ENCODE measurements around the gene PDPR.
"Not testable (repeated sequence)": the region's sequence is repeated elsewhere in the genome, so short reads cannot be mapped to it uniquely, and the experiment has no call there.

PDPR gene

DNA sequence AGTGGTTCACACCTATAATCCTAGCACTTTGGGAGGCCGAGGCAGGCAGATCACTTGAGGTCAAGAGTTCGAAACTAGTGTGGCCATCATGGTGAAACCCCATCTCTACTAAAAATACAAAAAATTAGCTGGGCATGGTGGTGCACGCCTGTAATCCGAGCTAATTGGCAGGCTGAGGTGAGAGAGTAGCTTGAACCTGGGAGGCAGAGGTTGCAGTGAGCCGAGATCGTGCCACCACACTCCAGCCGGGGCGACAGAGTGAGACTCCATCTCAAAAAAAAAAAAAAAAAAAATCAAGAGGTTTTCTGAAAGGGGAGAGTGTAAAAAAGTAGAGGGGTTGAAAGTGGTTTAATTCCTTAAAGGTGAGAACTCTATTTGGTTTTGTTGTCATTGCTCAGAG is 21.7 kb downstream of the PDPR start:
- DNase-seq: not testable (repeated sequence)

DNA sequence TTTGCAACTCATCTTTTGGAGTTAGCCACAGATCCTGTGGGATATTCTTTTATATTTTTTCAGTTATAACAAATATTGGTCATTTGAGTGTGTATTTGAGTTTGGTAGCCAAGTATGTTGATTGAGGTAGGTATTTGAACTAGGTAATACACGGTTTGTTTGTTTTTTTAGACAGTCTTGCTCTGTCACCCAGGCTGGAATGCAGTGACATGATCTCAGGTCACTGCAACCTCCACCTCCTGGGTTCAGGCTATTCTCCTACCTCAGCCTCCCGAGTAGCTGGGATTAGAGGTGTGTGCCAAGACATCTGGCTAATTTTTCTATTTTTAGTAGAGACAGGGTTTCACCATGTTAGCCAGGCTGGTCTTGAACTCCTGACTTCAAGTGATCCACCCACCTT is 22.5 kb downstream of the PDPR start:
- DNase-seq: not testable (repeated sequence)

DNA sequence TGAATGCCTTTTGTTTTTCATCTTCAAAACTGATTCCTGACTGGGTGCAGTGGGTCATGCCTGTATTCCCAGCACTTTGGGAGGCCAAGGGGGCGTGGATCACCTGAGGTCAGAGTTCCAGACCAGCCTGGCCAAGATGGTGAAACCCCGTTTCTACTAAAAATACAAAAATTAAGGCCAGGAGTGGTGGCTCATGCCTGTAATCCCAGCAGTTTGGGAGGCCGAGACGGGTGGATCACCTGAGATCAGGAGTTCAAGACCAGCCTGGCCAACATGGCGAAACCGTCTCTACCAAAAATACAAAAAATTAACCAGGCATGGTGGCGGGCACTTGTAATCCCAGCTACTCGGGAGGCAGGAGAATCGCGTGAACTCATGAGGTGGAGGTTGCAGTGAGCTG is 28.6 kb downstream of the PDPR start:
- not testable (repeated sequence) for DNase-seq

DNA sequence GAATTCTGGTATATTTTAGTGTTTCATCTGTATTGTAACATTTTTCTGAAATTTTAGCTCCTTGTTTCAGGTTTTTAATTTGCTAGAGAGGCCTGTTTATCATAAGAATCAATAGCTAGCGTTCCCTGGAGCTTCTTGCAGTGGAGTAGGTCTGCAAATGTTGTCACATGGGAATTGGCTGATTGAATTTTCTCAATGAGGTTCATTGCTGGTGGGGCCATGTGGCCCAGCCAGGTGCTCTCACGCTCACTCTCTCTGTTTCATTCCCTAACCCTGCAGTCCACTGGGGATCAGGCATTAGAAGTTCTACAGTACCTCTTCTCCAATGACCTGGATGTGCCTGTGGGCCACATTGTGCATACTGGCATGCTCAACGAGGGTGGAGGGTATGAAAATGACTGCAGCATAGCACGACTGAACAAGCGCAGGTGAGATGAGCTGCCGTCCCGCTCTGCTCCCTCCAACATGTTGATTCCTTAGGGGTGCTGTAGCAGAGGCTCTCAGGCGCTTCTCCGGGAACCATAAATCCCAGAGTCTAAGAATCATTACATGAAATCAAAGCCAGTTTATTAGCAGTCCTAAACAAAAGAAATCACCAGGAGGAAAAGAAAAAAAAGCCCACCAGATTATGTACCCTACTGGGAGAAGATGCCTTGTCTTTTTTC is 29.2 kb downstream of the PDPR start:
- not testable (repeated sequence) for DNase-seq

DNA sequence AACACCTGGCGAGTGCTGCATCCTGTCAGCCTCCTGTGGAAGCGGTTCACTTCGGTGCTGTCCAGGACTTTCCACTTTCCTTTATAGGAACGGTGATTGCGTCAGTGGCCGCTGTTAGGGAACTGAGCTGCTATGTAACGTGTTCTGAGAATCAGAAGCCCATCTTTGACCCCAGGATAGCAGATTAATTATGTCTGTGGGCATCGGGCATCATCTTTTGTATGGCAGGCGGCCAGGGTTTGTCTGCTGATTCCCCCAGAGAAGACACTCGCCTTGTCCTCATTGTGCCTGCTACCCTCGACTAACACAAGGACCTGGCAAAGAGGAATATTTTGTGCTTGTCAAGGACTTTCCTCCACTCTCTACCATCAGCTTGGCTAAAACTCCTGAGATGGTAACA is 33.7 kb downstream of the PDPR start:
- DNase-seq: not testable (repeated sequence)

DNA sequence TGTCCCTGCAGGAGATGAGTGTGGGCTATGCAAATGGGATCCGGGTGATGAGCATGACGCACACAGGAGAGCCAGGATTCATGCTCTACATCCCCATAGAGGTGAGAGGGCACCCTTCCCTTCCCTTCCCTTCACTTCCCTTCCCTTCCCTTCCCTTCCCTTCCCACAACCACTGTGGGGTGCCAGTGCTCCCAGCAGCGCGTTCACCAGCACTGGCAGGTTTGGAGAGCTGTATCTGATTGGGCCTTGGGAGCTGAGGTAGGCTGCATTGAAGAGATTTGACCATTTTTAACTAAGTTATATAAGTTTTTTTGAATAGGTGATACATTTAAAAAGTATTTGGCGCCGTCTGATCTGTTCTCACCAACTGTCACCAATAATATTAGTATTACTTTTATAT is 34.3 kb downstream of the PDPR start:
- not testable (repeated sequence) for DNase-seq

DNA sequence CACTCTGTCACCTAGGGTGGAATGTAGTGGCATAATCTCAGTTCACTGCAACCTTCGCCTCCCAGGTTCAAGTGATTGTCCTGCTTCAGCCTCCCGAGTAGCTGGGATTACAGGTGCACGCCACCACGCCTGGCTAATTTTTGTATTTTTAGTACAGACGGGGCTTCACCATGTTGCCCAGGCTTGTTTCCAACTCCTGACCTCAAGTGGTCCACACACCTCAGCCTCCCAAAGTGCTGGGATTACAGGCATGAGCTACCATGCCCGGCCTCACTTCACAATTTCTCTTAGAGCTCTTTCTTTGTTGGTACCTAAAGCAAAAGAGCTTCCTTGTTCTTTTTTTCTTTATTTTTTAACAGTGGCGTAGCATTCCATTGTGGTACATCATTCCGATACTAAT is 35.2 kb downstream of the PDPR start:
- DNase-seq: not testable (repeated sequence)

DNA sequence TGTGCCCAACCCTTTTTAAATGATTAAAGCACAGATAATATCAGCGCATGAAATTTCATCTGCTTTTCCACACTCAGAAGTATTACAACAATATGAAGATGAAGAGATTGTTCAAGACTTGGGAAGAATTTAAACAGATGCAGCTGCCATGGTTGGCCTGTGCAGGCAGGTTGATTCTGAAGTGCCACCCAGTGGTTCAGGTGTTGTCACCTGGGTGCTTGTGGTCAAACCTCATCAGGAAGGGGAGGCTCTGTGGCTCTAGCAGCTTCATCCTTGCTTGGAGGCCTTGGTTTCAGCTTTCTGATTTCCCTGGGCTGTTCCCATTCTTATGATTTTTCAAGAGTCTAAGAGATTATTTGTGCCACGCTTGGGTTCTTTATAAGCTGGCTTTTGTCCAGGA is 37.3 kb downstream of the PDPR start:
- peak; percentile 32 for DNase-seq

DNA sequence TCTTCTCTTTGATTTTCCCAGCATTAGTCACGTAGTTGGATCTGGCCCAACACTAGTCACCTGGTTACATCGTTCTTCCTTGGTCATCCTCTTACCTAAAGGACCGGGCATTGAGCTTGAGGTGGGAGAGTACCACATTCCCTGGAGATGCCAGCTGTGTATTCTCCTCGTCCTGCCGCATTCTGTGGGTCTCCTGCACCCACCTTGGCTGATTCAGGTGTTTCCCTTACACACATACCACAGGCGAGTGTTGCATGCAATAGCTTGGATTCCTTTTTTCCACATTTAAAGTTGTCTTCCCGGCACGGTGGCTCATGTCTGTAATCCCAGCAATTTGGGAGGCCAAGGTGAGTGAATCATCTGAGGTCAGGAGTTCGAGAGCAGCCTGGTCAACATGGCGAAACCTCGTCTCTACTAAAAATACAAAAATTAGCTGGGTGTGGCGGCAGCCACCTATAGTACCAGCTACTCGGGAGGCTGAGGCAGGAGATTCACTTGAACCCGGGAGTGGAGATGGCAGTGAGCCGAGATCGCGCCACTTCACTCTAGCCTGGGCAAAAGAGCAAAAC is 37.9 kb downstream of the PDPR start:
- DNase-seq: no peak

DNA sequence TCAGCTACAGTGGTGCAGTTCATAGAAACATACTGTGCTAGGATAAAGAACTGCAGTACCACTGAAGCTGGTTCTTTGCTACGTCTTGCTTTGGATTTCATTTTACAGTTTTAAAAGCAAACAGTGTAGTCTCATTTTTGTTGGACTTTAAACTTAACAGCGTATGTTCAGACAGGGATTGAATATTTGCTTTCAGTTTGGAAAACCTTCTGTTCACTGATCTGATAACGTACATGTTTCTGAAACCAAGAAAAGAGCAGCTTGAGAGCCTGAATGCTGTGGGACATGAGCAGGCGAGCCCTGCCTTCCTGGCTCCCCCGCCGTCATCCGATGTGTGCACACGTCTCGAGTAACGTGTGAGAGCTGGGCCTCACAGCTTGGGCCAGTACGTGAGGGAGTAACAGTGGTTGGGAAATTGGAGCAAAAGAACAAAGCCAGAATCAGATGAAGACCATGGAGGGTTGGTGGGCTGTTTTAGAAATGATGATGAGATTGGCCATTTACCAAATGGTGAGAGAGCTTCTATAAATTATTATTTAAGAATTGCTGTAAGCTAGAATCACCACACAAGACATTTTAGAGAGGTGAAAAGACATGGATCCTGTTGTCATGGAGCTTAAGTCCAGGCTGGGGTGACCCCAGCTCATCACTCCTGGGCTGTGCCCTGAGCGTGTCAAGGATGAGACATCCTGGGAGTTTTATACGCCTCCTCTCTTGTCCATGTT is 38.6 kb downstream of the PDPR start:
- no peak for DNase-seq

DNA sequence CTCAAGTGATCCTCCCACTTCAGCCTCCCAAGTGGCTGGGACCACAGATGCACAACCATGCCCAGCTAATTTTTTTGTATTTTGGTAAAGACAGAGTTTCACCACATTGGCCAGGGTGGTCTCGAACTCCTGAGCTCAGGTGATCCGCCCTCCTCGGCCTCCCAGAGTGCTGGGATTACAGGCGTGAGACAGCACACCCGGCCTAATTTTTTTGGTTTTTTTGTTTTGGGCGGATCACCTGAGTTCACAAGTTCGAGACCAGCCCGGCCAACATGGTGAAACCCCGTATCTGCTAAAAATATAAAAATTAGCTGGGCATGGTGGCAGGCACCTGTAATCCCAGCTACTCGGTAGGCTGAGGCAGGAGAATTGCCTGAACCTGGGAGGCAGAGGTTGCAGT is 40.6 kb downstream of the PDPR start:
- DNase-seq: not testable (repeated sequence)

DNA sequence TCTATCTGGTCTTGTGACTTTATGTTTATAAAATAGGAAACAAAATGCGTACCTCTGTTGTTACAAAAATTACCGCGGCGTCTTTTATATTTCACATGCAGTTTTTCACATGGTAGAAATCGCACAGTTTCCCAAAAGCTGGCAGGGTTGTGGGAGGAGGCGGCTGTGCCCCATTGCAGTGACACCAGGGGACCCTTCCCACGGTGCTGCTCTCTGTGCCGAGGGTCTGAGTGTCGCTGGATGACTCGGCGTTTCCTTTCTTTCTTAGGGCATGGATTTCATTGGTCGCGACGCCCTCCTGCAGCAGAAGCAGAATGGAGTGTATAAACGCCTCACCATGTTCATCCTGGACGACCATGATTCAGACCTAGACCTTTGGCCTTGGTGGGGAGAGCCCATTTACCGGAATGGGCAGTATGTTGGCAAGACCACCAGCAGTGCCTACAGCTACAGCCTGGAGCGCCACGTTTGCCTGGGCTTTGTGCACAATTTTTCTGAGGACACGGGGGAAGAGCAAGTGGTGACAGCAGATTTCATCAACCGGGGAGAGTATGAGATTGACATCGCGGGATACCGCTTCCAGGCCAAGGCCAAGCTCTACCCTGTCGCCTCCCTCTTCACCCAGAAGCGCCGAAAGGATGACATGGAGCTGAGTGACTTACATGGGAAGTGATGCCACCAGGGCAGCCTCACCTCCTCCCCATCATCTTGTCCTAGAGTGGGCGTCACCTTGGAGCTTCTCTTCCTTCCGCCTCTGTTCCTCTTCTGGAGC is 42.3 kb downstream of the PDPR start:
- no peak for DNase-seq

DNA sequence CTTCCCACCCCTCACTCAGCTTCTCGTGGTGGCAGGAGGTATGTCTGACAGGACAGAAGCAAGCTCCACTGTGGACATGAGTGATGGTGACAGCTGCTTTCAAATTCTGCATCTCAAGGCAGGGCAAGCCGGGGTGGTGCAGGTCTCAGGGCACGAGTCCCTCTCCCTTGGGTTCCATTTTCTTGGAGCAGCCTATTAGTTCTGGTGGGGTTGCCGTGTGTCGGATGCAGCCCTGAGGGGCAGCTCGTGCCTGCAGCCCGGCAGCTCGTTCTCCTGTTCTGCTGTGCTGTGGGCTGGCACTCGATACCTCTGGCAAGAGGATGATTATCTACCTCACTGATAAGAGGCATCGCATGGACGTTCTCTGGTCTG is 43.0 kb downstream of the PDPR start:
- no peak for DNase-seq

DNA sequence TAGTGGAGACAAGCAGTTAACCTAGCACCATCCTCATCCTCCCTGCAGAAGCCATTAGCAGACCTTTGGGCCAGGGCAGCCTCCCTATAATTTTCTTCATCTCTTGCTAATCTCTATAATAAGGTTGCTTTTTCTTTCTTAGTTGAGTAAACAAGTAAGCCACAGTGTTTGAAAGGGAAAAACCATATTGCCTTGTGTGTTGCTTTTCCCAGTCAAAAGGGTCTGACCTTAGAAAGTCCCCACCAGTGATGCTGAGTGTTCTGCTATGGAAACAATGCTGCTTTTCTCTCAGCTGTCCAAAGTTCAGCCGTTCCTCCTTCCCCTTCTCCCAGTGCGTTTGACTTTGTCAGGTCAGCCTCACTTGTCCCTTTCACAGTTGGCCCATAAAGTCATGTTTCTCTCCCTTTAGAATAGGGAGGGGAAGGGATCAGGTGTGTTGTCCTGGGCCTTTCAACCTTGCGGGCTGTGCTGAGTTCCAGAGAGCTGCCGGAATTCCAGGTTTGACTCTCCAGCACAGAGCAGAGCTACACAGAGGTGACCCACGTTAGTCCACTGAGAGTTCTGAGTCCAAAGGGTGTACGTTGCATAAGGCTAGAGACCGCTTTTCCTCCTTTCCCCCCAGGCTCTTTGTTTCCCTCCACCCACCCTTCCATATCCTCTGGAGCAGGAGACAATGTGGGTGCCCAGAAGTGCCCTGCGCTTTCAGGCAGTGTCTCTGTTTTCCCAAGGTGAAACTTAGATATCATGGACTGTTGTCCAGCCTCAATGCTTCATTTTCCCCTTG is 43.5 kb downstream of the PDPR start:
- no peak for DNase-seq

DNA sequence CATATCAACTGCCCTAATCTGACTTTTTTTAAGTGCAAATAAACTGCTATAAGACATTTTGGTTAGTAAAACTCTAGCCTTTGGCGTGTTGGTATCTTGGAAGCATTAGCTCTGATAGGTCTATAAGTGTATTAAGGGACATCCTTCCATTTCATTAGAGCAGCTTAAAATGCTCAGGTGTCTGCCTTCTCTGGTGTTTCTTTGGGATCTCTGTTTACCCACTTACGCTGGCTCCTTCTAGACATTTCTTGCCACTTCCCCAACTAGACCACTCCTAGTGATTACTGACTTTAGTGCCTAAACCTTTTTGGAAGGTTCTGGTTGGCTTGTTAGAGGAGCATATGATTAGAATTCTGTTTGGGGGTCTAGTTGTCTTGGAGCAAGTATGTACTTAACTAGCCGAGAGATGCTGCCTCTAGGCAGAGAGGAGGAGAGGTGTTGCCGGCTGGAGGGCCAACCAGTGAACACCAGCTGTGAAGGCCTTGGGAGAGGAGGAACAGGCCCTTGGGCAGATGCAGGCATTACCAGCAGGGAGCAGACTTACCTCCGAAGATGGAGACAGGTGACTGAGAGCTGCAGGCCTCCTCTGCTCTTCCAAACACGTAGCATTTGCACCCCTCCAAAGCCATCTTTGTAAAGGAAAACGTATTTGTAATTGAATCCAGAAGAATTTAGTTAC is 44.3 kb downstream of the PDPR start:
- no peak for DNase-seq

DNA sequence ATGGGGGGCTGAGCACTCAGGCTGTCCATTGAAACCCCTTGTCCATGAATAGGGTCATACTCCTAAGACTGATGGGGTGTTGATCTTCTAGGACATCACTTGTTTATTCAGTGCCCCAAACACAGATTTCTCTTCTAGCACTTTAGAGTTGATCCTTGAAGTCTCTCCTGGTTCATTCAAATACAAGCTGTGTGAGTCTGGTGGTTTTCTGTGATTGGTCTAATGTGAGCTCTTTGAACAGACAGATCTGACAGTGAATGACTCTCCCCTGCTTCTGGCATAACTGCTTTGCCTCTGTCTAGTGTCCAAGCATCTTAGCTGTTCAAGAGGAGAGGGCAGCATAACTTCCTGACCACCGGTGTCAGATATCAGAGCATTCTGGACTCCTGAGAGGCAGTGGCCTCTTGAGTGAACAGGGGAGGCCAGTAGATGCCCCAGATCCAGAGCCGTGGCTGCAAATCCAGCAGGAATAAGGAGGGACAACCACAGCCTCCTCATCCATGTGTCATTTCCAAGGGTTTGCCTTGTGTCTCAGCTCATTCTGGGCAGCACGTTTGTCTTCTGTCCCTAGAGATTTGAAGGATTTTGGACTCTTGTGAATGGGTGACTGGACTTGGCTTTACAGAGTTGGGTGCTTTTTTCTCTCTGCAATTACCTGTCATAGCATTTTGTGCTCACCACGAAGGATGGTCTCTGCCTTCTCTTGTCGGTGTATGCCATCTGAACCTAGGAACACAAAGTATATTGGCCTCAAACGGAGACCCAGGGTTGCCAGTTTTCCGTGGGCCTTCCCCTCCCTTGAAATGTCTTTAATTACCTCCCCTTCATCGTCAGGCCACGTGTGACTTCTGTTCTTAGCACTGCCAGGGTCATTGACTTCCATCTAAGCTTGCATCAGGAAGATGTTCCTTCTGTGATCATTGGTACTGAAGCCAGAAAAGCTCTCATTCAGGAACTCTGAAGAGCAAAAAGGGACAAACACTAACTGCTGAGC is 45.5 kb downstream of the PDPR start:
- DNase-seq: no peak

DNA sequence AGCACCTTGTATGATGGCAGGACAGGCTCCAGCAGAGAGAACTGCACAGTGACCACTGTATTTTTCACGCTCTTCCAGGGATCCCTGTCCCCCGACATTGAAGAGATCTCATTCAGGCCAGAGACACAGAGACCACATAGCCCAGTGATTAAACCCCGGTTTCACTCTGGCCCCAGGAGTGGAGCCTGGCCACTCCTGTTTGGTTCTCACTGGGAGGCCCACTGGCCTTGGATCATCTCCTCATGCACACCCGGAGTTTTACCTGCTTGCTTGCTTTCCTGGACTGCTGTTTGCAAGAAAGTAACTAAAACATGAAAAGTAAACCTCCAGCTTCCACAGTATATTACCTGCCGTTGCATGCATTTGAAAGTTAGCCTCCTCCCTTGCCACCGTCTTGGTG is 46.3 kb downstream of the PDPR start:
- DNase-seq: no peak

DNA sequence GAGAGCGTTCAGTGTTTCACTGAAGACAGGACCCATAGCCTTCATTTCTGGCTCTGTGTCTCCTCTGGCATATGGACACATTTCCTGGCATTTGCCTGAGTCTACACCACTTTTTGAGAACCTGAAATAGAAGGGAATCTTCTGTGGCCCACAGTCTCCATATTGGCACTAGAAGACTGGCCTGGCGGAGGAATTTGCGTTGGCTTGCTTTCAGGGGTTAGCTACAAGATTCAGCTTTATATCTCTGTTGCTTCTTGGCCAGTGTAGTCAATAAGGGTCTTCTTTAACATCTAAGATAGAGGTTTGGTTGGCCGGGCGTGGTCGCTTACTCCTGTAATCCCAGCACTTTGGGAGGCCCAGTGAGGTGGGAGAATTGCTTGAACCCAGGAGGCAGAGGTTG is 46.7 kb downstream of the PDPR start:
- no peak for DNase-seq

DNA sequence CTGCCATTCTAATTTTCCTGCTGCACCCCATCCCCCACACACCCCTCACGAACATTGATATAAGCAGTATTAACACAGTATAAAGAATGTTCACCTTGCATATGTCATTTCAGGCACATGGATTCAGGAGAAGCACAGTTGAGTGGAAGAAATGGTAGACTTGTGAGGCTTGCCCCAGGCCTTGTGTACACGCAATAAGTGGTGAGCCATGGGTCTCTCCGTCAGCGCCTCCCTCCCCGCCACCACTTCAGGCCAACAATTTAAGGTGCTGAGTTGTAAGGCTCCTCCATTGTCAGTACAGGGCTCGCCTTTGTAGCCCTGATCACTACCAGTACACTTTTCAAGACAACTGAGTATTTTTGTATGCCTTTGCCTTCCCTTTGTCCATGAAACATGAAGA is 47.2 kb downstream of the PDPR start:
- no peak for DNase-seq

DNA sequence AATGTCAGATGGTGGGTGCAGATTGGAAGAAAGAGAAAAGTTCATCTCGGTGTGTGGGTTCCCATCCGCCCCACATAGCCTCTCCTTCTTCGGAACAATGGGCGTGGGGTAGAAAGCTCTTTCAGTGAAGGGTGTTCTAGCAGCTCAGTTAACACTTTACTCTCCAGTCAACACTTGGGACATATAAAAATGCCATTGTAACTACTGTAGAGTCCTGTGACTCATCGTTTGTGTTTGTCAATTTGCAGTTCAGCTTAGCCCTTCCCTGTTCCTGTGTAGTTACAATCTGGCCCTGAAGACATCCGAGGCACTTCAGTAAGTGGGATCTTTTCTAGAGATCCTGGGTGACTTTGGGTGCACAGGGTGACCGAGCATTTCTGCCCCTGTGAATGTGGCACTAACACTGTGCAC is 47.9 kb downstream of the PDPR start:
- DNase-seq: no peak

DNA sequence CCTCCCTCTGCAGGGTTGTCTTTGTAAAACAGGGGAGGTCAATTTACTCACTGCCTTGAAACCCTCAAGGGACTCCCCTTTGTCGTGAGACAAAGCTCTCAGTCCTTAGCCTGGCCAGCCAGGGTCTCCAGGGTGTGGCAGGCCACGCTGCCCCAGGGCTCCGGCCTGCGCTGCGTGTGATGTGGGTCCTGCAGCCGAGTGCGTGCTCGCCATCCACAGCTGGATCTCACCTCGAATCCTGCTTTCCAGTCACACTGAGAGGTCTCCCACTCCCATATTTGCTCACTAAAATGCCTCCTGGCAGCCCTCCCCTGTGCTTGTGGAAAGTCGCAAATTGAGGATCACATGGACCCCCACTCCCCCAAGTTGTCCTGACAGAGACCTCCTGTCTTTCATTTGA is 49.5 kb downstream of the PDPR start:
- no peak for DNase-seq

All from NCI-H2029 treated with DMSO at 0.1 percent for 48 hours (cell line).